GM06990 (cell line): ENCODE data around the gene NPAS3.

ENCODE experiments used
- DNase-seq: peaks from one replicate; pipeline ENCODE4 v3.0.0-alpha.2; 2011; ENCODE audit not compliant: insufficient read length; ENCODE audit errors: extremely low read depth
- H3K27me3 ChIP-seq: replicated peaks from 2 replicates; pipeline ENCODE4 v1.6.0; 2011; ENCODE audit warnings: low read length; ENCODE audit not compliant: control insufficient read depth, insufficient read depth
- H3K36me3 ChIP-seq: 2 replicates; pipeline ENCODE4 v1.5.1; 2011; ENCODE audit warnings: low read length; ENCODE audit not compliant: control insufficient read depth, insufficient read depth
- H3K4me3 ChIP-seq: replicated peaks from 2 replicates; pipeline ENCODE4 v1.5.1; 2011; ENCODE audit warnings: low read depth, mild to moderate bottlenecking, control low read depth, low read length
- TF ChIP-seq, protein P1 (sequence below): IDR thresholded peaks from 2 replicates; pipeline ENCODE4 v1.5.1; 2011; ENCODE audit warnings: low read length, control low read depth, mild to moderate bottlenecking, inconsistent platforms; ENCODE audit not compliant: insufficient read depth, poor library complexity, severe bottlenecking

Gene NPAS3

DNA sequence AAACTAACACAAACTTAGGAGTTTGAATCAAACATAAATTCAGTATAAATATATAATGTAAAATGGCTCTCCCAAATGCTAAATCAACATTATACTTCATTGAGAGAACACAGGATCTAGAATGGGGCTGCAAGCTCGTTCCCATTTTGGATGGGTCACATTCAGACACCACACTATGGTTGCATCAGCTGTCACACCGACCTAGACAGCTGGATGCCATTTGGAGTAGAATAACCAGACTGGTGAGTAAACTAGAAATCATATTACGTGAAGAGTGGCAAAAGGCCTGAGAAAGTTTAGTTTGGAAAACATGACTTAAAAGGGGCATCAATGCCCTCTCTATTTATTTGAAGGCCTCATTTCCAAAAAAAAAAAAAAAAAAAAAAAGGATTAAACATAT lies 430.4 kb downstream of the NPAS3 start:
- Histone ChIP-seq H3K27me3 (no peaks in the 10 kb centered on the region), H3K4me3 (no peak overlapping the region), H3K36me3 (no peaks in the 10 kb centered on the region)
- no peak for DNase-seq
- TF ChIP-seq, protein P1, sequence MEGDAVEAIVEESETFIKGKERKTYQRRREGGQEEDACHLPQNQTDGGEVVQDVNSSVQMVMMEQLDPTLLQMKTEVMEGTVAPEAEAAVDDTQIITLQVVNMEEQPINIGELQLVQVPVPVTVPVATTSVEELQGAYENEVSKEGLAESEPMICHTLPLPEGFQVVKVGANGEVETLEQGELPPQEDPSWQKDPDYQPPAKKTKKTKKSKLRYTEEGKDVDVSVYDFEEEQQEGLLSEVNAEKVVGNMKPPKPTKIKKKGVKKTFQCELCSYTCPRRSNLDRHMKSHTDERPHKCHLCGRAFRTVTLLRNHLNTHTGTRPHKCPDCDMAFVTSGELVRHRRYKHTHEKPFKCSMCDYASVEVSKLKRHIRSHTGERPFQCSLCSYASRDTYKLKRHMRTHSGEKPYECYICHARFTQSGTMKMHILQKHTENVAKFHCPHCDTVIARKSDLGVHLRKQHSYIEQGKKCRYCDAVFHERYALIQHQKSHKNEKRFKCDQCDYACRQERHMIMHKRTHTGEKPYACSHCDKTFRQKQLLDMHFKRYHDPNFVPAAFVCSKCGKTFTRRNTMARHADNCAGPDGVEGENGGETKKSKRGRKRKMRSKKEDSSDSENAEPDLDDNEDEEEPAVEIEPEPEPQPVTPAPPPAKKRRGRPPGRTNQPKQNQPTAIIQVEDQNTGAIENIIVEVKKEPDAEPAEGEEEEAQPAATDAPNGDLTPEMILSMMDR = no peak

DNA sequence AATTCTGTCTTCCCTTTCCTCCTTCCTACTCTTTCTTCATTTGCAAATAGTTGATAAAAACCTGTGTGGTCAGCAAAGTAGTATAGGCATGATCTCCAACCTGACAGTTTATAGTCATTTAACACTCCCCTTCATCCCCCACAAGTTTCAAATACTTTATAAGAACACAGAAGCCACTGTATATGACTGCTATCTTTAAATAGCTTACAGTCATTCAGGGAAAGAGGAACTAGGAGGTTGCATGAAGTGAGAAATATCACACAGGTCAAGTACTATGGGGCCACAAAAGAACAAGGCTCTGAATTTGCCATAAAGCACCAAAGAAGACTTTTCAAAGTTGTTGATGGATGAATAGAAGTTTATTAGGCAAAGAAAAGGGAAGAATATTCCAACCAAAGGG lies 431.3 kb downstream of the NPAS3 start:
- H3K4me3 ChIP-seq = no peak overlapping the region
- TF ChIP-seq, protein P1 = no peak
- no peaks in the 10 kb centered on the region for H3K36me3 ChIP-seq
- H3K27me3 ChIP-seq = no peaks in the 10 kb centered on the region
- no peak for DNase-seq

DNA sequence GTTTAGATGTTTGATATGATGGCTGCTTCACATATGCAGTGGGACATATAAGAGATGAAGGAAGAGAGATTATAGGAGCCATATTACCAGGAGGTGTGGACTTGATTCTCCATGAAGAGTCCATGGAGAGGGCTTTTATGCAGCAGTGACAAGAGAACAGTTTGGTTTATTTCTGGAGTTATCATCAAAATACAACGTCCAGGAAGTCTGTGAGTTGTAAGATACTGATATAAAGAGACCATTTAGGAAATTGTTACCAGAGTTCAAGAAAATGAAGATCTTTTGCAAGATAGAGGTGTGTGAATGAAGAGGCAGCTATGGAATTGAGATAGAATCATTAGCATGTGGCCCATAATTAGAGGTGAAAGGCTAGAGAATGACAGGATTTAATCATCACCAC lies 431.7 kb downstream of the NPAS3 start:
- Histone ChIP-seq H3K27me3 (no peaks in the 10 kb centered on the region), H3K36me3 (no peaks in the 10 kb centered on the region), H3K4me3 (no peak overlapping the region)
- no peak for DNase-seq
- TF ChIP-seq, protein P1 = no peak

DNA sequence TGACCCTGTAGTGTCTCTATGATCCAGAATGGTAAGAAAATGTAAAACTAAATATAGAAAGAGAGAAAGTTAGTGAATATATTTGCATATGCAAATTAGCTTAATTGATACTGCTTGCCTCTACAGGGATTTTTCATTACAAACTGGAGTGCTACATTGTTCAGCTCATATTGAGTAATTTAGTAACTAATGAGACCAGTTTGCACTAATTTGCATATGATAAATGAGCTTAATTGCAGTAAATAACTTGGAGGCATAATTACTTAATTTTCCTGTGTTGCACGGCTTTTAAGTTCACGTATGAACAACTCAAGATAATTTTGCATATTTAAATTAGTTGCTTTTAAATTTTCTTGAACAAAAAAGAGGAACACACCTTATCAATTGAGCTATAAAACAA lies 436.5 kb downstream of the NPAS3 start:
- H3K36me3 ChIP-seq = no peaks in the 10 kb centered on the region
- no peaks in the 10 kb centered on the region for H3K27me3 ChIP-seq
- TF ChIP-seq, protein P1 = no peak
- no peak for DNase-seq
- H3K4me3 ChIP-seq = no peak overlapping the region

DNA sequence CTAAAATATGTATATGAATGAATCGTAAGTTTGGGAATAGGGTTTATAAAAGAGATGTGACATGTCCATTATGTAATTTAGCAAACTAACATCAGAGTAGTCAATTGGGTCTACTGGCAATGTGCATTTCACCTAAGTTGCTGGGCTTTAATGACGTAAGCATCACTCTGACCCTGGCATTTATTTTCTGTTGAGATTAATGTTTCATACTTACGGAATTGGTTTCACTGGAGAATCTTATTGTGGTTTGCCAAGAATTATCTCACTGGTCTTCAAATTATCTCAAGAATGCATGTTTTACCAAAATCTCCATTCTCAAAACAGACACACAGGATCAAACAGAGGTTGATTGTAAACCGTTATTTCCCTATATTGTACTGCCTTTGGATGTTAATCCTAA lies 437.1 kb downstream of the NPAS3 start:
- TF ChIP-seq, protein P1 = no peak
- H3K4me3 ChIP-seq = no peak overlapping the region
- no peak for DNase-seq
- no peaks in the 10 kb centered on the region for H3K27me3 ChIP-seq
- H3K36me3 ChIP-seq = no peaks in the 10 kb centered on the region

DNA sequence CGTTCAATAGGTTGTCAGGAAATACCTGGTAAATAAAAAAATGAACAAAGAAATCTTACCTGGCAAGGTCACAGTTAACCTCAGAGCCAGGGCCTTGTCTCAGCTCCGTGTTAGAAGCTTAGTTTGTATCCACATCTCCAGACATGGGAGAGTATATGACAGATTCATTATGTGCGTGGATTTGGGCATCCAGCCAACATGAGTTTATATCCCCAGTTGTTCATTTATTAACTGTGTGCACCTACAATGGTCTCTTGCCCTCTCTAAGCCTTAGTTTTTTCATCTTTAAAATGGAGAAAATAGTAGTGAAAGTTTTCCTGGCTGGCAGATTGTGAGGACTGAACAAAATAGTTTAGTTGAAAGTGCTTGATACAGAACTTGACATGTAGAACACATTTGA lies 437.8 kb downstream of the NPAS3 start:
- H3K27me3 ChIP-seq = no peaks in the 10 kb centered on the region

More for the DNA sequence above, 437.8 kb downstream of the NPAS3 start:
- H3K4me3 ChIP-seq = no peak overlapping the region
- H3K36me3 ChIP-seq = no peaks in the 10 kb centered on the region
- DNase-seq = no peak
- TF ChIP-seq, protein P1 = no peak
